Measurements from ENCODE around the gene DLG2. TPM values are rescaled to one million over a fixed set of nuclear protein-coding genes. Genes with fewer than 3 reads are reported as not detected.

DLG2 gene
- total and polyA plus RNA-seq, 2 of the 4 experiments (the other 2 are of a cell fraction), result 0.31 to 0.36 TPM

- H3K4me1 ChIP-seq (ENCODE audit: control insufficient read depth, insufficient read depth, low read length), result no peaks in the 10 kb centered on the region
- H3K4ac ChIP-seq (ENCODE audit: low read depth, low read length), result no peak overlapping the region
- no peak overlapping the region for H2BK120ac ChIP-seq (ENCODE audit: low read depth, low read length)
- H3K9me1 ChIP-seq (ENCODE audit: insufficient read depth, low read length), result no peaks in the 10 kb centered on the region
- ChIA-PET POLR2A (ENCODE audit: unreplicated experiment) (no interaction called here), CTCF (interaction anchor here (0.6 to 2.0 kb wide), 3 partner anchors 8 to 688 kb away, joined by 3 to 18 read pairs (median 6); no protein-coding TSS in a partner anchor)
- H4K91ac ChIP-seq (ENCODE audit: insufficient read depth, low read depth, low read length), result no peak overlapping the region
- no peaks in the 10 kb centered on the region for H3K36me3 ChIP-seq (ENCODE audit: control insufficient read depth, insufficient read depth, low read length)
- H3K27ac ChIP-seq (ENCODE audit: insufficient read depth, low read length), result no peak overlapping the region
- in situ Hi-C loops (cut with MboI; ENCODE audit: low sequenced_read_pairs), result no loop called here
- WGBS, 2 experiments (ENCODE audit: extremely low coverage in 2 of 2, insufficient read length in 1 of 2), result no CpG with 5 or more reads among the region's 3 CpGs
- no peak overlapping the region for H3K14ac ChIP-seq (replicated peaks; ENCODE audit: low read depth, low read length)
- H2BK20ac ChIP-seq (ENCODE audit: low read depth, low read length), result no peak overlapping the region
- no peaks in the 10 kb centered on the region for H4K20me1 ChIP-seq (ENCODE audit: insufficient read depth, low read length)
- TF ChIP-seq CTCF (conservative IDR thresholded peaks at IDR 0.05; ENCODE audit: low read depth, low read length) (peak; percentile 49), BHLHE40 (IDR thresholded peaks at IDR 0.05; ENCODE audit: low read depth, low read length) (no peak), SMC3 (IDR thresholded peaks at IDR 0.05; ENCODE audit: low read depth, low read length) (peak; percentile 52), RAD21 (IDR thresholded peaks at IDR 0.05; ENCODE audit: low read length) (peak; percentile 52), FOS (IDR thresholded peaks at IDR 0.05; ENCODE audit: low read depth, low read length) (no peak)
- no peak overlapping the region for H3K4me2 ChIP-seq (ENCODE audit: low read depth, low read length)
- no peak overlapping the region for H3K18ac ChIP-seq (ENCODE audit: low read depth, low read length)
- no peak overlapping the region for H3K9ac ChIP-seq (ENCODE audit: low read depth, low read length)
- H4K5ac ChIP-seq (ENCODE audit: low read depth, low read length), result no peak overlapping the region
- ATAC-seq (ENCODE audit: low read depth), result no peak
- dilution Hi-C loops (cut with HindIII; ENCODE audit: low sequenced_read_pairs, unreplicated experiment), result no loop called here
- no peak overlapping the region for H2AFZ ChIP-seq (replicated peaks; ENCODE audit: low read length, poor library complexity)
- H3K79me1 ChIP-seq (ENCODE audit: low read depth in 1 of 2, low read length in 2 of 2), result no peaks in the 10 kb centered on the region
- no peak overlapping the region for H4K8ac ChIP-seq (ENCODE audit: low read depth in 2 of 2, low read length in 2 of 2)
- H2AK5ac ChIP-seq (ENCODE audit: low read depth, low read length), result no peak overlapping the region
- intact Hi-C loops (cut with micrococcal nuclease), result loop anchor here (2.0 to 5.0 kb wide), 3 partner anchors 142 to 696 kb away; no protein-coding TSS in a partner anchor
- H3K56ac ChIP-seq (ENCODE audit: extremely low read depth, insufficient read depth, low read length), result no peak overlapping the region
- peak; percentile 25 for DNase-seq
- no peak overlapping the region for H2AK9ac ChIP-seq (replicated peaks; ENCODE audit: low read depth, low read length, poor library complexity)
- H3K4me3 ChIP-seq (ENCODE audit: insufficient read depth, low read depth, low read length), result no peak overlapping the region
- no peaks in the 10 kb centered on the region for H3K9me3 ChIP-seq (ENCODE audit: control insufficient read depth, insufficient read depth, low read length)
- no peak overlapping the region for H2BK15ac ChIP-seq (ENCODE audit: low read depth, low read length)
- no TSS peak for BruUV-seq (replicated peaks)
- no peak overlapping the region for H2BK5ac ChIP-seq (ENCODE audit: low read depth, low read length, poor library complexity, severe bottlenecking)
- H3K27me3 ChIP-seq (ENCODE audit: control insufficient read depth, insufficient read depth, low read length), result no peaks in the 10 kb centered on the region
- H3K23ac ChIP-seq (ENCODE audit: low read depth, low read length), result no peak overlapping the region
Measured at GRCh38 chr11:84524422-84525051, 1102.6 kb downstream of the DLG2 start.

Data from IMR-90 (cell line).